ENCODE measurements around the gene TMEM151B. TPM values are rescaled to one million over a fixed set of nuclear protein-coding genes. Genes with fewer than 3 reads are reported as not detected.
A peak's percentile ranks its signal among the peaks of the same experiment; 100 is the strongest.

TMEM151B gene
- total RNA-seq, 1 experiment from 2014 or later, result 9.9 TPM

- H3K27me3 ChIP-seq (replicated peaks; ENCODE audit: insufficient read depth, low read depth, low read length, poor library complexity), result no peaks in the 10 kb centered on the region
- BruUV-seq (replicated peaks), result no TSS peak
- ChIA-PET POLR2A (ENCODE audit: low non-redundant PET) (interaction anchor here (0.5 to 1.3 kb wide), 8 partner anchors 10 to 321 kb away, joined by 3 to 18 read pairs (median 4); partner anchors contain the start of gene SLC35B2), CTCF (interaction anchor here (0.5 to 1.0 kb wide), 2 partner anchors 11 to 21 kb away, joined by 3 to 4 read pairs; partner anchors contain the start of gene SLC35B2)
- peak overlapping the region; percentile 80 for H3K4me3 ChIP-seq (ENCODE audit: low read depth, low read length, poor library complexity, severe bottlenecking)
- H3K9me3 ChIP-seq (ENCODE audit: low read depth, low read length, poor library complexity, severe bottlenecking), result no peaks in the 10 kb centered on the region
- H3K36me3 ChIP-seq (ENCODE audit: insufficient read depth, low read length, poor library complexity, severe bottlenecking), result peaks cover 33% of the 10 kb centered on the region
- no peak for TF ChIP-seq EZH2 (IDR thresholded peaks at IDR 0.05; ENCODE audit: borderline replicate concordance, low read depth, low read length, poor library complexity, severe bottlenecking)
- TF ChIP-seq CTCF (conservative IDR thresholded peaks at IDR 0.05; ENCODE audit: low read depth, low read length), result peak; percentile 48; the same call in 1 of the 2 replicates
- peak; percentile 83 for DNase-seq (ENCODE audit: low spot score)
- peaks cover 20% of the 10 kb centered on the region for H3K4me1 ChIP-seq (ENCODE audit: insufficient read depth, low read length, poor library complexity, severe bottlenecking)
- peak overlapping the region; percentile 95 for H3K27ac ChIP-seq (ENCODE audit: low read depth, low read length, poor library complexity, severe bottlenecking)
- intact Hi-C loops (cut with micrococcal nuclease; ENCODE audit: unreplicated experiment), result no loop called here
These were observed 24.2 kb upstream of the TMEM151B start for GRCh38 chr6:44245912-44246662.

GRCh38 chr6:44246663-44247337, 23.4 kb upstream of the TMEM151B start, which contains the start of gene HSP90AB1:
TSS of gene HSP90AB1 (plus strand) at chr6:44247101. CDS start at chr6:44248630, 1,529 bp downstream.
- H3K4me3 ChIP-seq (ENCODE audit: low read depth, low read length, poor library complexity, severe bottlenecking), result peak within 1 kb of the TSS; percentile 80
- peak within 1 kb of the TSS; percentile 95 for H3K27ac ChIP-seq (ENCODE audit: low read depth, low read length, poor library complexity, severe bottlenecking)
- H3K4me1 ChIP-seq (ENCODE audit: insufficient read depth, low read length, poor library complexity, severe bottlenecking), result peaks cover 20% of the 10 kb centered on the region
- TF ChIP-seq EZH2 (IDR thresholded peaks at IDR 0.05; ENCODE audit: borderline replicate concordance, low read depth, low read length, poor library complexity, severe bottlenecking) (no peak), CTCF (conservative IDR thresholded peaks at IDR 0.05; ENCODE audit: low read depth, low read length) (no peak)
- no peaks in the 10 kb centered on the region for H3K9me3 ChIP-seq (ENCODE audit: low read depth, low read length, poor library complexity, severe bottlenecking)
- H3K27me3 ChIP-seq (replicated peaks; ENCODE audit: insufficient read depth, low read depth, low read length, poor library complexity), result no peaks in the 10 kb centered on the region
- intact Hi-C loops (cut with micrococcal nuclease; ENCODE audit: unreplicated experiment), result no loop called here
- peaks cover 40% of the 10 kb centered on the region for H3K36me3 ChIP-seq (ENCODE audit: insufficient read depth, low read length, poor library complexity, severe bottlenecking)
- peak; percentile 98 for DNase-seq (ENCODE audit: low spot score)
- ChIA-PET CTCF (interaction anchor here (0.6 to 1.0 kb wide), 2 partner anchors 10 to 20 kb away, joined by 3 to 4 read pairs; partner anchors contain the start of gene SLC35B2), POLR2A (ENCODE audit: low non-redundant PET) (interaction anchor here (0.5 to 1.3 kb wide), 9 partner anchors 10 to 320 kb away, joined by 3 to 18 read pairs (median 4); partner anchors contain the start of gene SLC35B2)
- no TSS peak for BruUV-seq (replicated peaks)
